ENCODE data around the gene MS4A10.

- TF ChIP-seq NFATC3 (IDR thresholded peaks at IDR 0.05) = no peak
- no peak for TF ChIP-seq BRF1 (IDR thresholded peaks at IDR 0.05; ENCODE audit: borderline replicate concordance, extremely low read depth, insufficient read length)
- TF ChIP-seq CREB3 (tag; conservative IDR thresholded peaks at IDR 0.05; ENCODE audit: low read depth) = no peak
- no peak for TF ChIP-seq CTCF (IDR thresholded peaks at IDR 0.05 in 2 of 3, conservative IDR thresholded peaks at IDR 0.05 in 1 of 3; ENCODE audit: insufficient read depth in 2 of 3, low read depth in 1 of 3, low read length in 3 of 3)
- no peak for TF ChIP-seq ZFX (CRISPR knock-in tag; IDR thresholded peaks at IDR 0.05)
- no peak for TF ChIP-seq FOXA1 (IDR thresholded peaks at IDR 0.05; ENCODE audit: borderline replicate concordance)
- no peak for TF ChIP-seq POLR2AphosphoS5 (IDR thresholded peaks at IDR 0.05; ENCODE audit: control insufficient read depth, insufficient read depth, low read depth, low read length)
- TF ChIP-seq FOS (IDR thresholded peaks at IDR 0.05; ENCODE audit: extremely low read depth, insufficient read length) = no peak
- TF ChIP-seq BCLAF1 (IDR thresholded peaks at IDR 0.05; ENCODE audit: borderline replicate concordance in 1 of 2, control insufficient read depth in 1 of 2, low read depth in 2 of 2, low read length in 1 of 2) = no peak
- no peak for TF ChIP-seq STAT5A (IDR thresholded peaks at IDR 0.05; ENCODE audit: borderline replicate concordance, low read length)
- TF ChIP-seq AFF1 (IDR thresholded peaks at IDR 0.05; ENCODE audit: low read depth in 1 of 2, partially characterized antibody in 2 of 2) = no peak
- no peak for TF ChIP-seq MAX (CRISPR knock-in tag; IDR thresholded peaks at IDR 0.05)
- no peak for TF ChIP-seq HNRNPUL1 (IDR thresholded peaks at IDR 0.05; ENCODE audit: low read length)
Measured at GRCh38 chr11:60764879-60765278, 20.3 kb upstream of the MS4A10 start.
